ENCODE measurements around the gene TTYH1. TPM values are rescaled to one million over a fixed set of nuclear protein-coding genes. Genes with fewer than 3 reads are reported as not detected.

TTYH1 gene
- total RNA-seq, 3 donors from 2014 or later = 0.55 to 8.7 (median 1.3) TPM

- TF ChIP-seq CTCF (IDR thresholded peaks at IDR 0.05) = no peak
- no peaks in the 10 kb centered on the region for H3K4me1 ChIP-seq (ENCODE audit: low read depth)
- no peak for DNase-seq
- no peak for ATAC-seq
- no peaks in the 10 kb centered on the region for H3K9me3 ChIP-seq
- H3K4me3 ChIP-seq = no peak overlapping the region
- intact Hi-C loops (cut with DNase I, micrococcal nuclease) = no loop called here
- no peaks in the 10 kb centered on the region for H3K36me3 ChIP-seq (ENCODE audit: low read depth)
These were observed 2.4 kb upstream of the TTYH1 start for GRCh38 chr19:54412877-54413276.

- intact Hi-C loops (cut with DNase I, micrococcal nuclease) = no loop called here
- H3K36me3 ChIP-seq (ENCODE audit: low read depth) = no peaks in the 10 kb centered on the region
- no peak for ATAC-seq
- no peaks in the 10 kb centered on the region for H3K9me3 ChIP-seq
- no peak for DNase-seq
- no peak for TF ChIP-seq CTCF (IDR thresholded peaks at IDR 0.05)
- no peak overlapping the region for H3K4me3 ChIP-seq
- H3K4me1 ChIP-seq (ENCODE audit: low read depth) = no peaks in the 10 kb centered on the region
These were observed 1.1 kb upstream of the TTYH1 start for GRCh38 chr19:54414156-54414555.

GRCh38 chr19:54415901-54416673 lies 823 bp downstream of the TTYH1 start:
- DNase-seq (no peak), ATAC-seq (no peak)
- H3K36me3 ChIP-seq (ENCODE audit: low read depth) = no peaks in the 10 kb centered on the region
- no peak overlapping the region for H3K4me3 ChIP-seq
- H3K9me3 ChIP-seq = no peaks in the 10 kb centered on the region
- no peaks in the 10 kb centered on the region for H3K4me1 ChIP-seq (ENCODE audit: low read depth)
- intact Hi-C loops (cut with DNase I, micrococcal nuclease) = no loop called here
- no peak for TF ChIP-seq CTCF (IDR thresholded peaks at IDR 0.05)

GRCh38 chr19:54416695-54417491 lies 1.6 kb downstream of the TTYH1 start:
- H3K36me3 ChIP-seq (ENCODE audit: low read depth) = no peaks in the 10 kb centered on the region
- ATAC-seq (no peak), DNase-seq (no peak)
- H3K4me1 ChIP-seq (ENCODE audit: low read depth) = no peaks in the 10 kb centered on the region
- TF ChIP-seq CTCF (IDR thresholded peaks at IDR 0.05) = no peak
- no peak overlapping the region for H3K4me3 ChIP-seq
- H3K9me3 ChIP-seq = no peaks in the 10 kb centered on the region
- intact Hi-C loops (cut with DNase I, micrococcal nuclease) = no loop called here

GRCh38 chr19:54418030-54418929 lies 3.0 kb downstream of the TTYH1 start:
- no peak for DNase-seq
- ATAC-seq = peak; percentile 24
- intact Hi-C loops (cut with DNase I, micrococcal nuclease) = no loop called here
- TF ChIP-seq CTCF (IDR thresholded peaks at IDR 0.05) = no peak
- Histone ChIP-seq H3K4me1 (ENCODE audit: low read depth) (no peaks in the 10 kb centered on the region), H3K4me3 (no peak overlapping the region), H3K9me3 (no peaks in the 10 kb centered on the region), H3K36me3 (ENCODE audit: low read depth) (no peaks in the 10 kb centered on the region)
